Thyroid gland (tissue), 4 donors: ENCODE data around the gene PDZD7. TPM values are rescaled to one million over a fixed set of nuclear protein-coding genes. Genes with fewer than 3 reads are reported as not detected.

Experiments used
- DNase-seq, 2 donors: peaks; one replicate each; pipeline ENCODE4 v3.0.0-alpha.2; 2019
- H3K27ac ChIP-seq, 3 donors: fragments of 200-600 bp; sonication (generic); 1 replicate in 2 of 3; 2 replicates in 1 of 3; pipeline ENCODE4 v1.5.1; 2016 to 2019; ENCODE audit warnings: mild to moderate bottlenecking in 1 of 3, moderate library complexity in 1 of 3
- H3K27me3 ChIP-seq: fragments of 200-600 bp; sonication (generic); one replicate; pipeline ENCODE4 v1.5.1; 2019
- H3K36me3 ChIP-seq, 2 donors: fragments of 200-600 bp; sonication (generic); one replicate each; pipeline ENCODE4 v1.5.1; 2016 to 2019
- H3K4me1 ChIP-seq, 2 donors: fragments of 200-600 bp; sonication (generic); one replicate each; pipeline ENCODE4 v1.5.1; 2017 to 2019
- H3K4me3 ChIP-seq, 3 donors: fragments of 200-600 bp; sonication (generic); replicated peaks in 1 of 3; 1 replicate in 2 of 3; 2 replicates in 1 of 3; pipeline ENCODE4 v1.5.1; 2016; ENCODE audit warnings: mild to moderate bottlenecking in 1 of 3
- H3K9me3 ChIP-seq: fragments of 200-600 bp; sonication (generic); one replicate; pipeline ENCODE4 v1.5.1; 2017
- POLR2A ChIP-seq, 2 donors: fragments of 450-650 bp; IDR thresholded peaks; one replicate each; pipeline ENCODE4 v1.6.1; 2017; ENCODE audit warnings: antibody characterized with exemption in 2 of 2, mild to moderate bottlenecking in 2 of 2, moderate library complexity in 1 of 2
- WGBS, 2 donors: methylation state at CpG; one replicate each; pipeline ENCODE4 v1.1.5; 2017; 5-methylcytosine and 5-hydroxymethylcytosine counted together
- intact Hi-C: fragments of 100-400 bp; cut with DNase I; formaldehyde crosslinking; loops from one replicate; pipeline ENCODE4 v1.15.1; 2023
- total RNA-seq, 4 donors: library from RNA; depleted of rRNA; stranded (reverse); fragments of >200 nt; gene quantifications; one replicate each; pipeline ENCODE4 v1.2.3, GENCODE V29; 2016
- TF ChIP-seq, protein P1 (sequence below), 6 experiments: fragments of 200-600 bp in 3 of 6; fragments of 450-650 bp in 3 of 6; sonication (generic) in 3 of 6; IDR thresholded peaks; one replicate each; pipeline ENCODE4 v1.5.1; 2016 to 2019; ENCODE audit warnings: antibody characterized with exemption in 6 of 6, mild to moderate bottlenecking in 2 of 6, inconsistent platforms in 1 of 6, moderate library complexity in 1 of 6

PDZD7 gene
- total RNA-seq, 4 donors from 2014 or later = 0.24 to 1.1 (median 0.69) TPM

DNA sequence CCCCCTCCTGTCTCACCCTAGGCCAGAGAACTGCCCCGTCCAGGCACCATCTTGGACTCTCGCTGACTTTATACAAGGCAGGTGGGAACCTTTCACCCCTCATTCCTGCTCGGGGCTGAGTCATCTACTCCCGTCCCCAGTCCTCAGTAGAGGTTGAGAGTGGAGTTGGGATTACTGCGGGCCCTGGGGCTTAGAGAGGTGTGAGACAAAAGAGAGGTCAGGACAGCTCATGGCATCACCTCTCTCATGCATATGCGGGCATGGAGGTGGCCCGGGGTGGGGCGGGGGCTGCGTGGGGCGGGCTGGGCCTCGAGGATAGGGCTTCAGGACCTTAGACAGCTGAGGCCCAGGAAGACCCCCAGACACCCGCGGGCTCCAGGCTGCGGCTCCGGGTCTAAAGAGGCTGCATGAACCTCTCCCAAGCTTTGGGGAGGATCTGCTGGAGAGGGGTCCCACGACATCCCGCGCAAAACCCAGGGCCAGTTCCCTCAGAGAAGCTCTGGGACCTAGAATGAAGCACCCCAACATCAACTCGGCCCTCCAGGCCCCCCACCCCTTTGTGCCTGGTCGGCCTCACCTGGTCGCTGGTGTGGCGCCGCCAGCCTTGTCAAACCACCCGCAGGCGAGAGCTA lies 317 bp downstream of the PDZD7 start:
- DNase-seq = no peak
- H3K36me3 ChIP-seq = no peaks in the 10 kb centered on the region
- no peak for TF ChIP-seq POLR2A (IDR thresholded peaks at IDR 0.05)
- TF ChIP-seq, protein P1, sequence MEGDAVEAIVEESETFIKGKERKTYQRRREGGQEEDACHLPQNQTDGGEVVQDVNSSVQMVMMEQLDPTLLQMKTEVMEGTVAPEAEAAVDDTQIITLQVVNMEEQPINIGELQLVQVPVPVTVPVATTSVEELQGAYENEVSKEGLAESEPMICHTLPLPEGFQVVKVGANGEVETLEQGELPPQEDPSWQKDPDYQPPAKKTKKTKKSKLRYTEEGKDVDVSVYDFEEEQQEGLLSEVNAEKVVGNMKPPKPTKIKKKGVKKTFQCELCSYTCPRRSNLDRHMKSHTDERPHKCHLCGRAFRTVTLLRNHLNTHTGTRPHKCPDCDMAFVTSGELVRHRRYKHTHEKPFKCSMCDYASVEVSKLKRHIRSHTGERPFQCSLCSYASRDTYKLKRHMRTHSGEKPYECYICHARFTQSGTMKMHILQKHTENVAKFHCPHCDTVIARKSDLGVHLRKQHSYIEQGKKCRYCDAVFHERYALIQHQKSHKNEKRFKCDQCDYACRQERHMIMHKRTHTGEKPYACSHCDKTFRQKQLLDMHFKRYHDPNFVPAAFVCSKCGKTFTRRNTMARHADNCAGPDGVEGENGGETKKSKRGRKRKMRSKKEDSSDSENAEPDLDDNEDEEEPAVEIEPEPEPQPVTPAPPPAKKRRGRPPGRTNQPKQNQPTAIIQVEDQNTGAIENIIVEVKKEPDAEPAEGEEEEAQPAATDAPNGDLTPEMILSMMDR (IDR thresholded peaks at IDR 0.05) = no peak
- H3K27ac ChIP-seq = no peak overlapping the region
- no peaks in the 10 kb centered on the region for H3K9me3 ChIP-seq
- no peaks in the 10 kb centered on the region for H3K27me3 ChIP-seq
- WGBS, 2 donors = 19 to 31% methylated on average over 8 to 9 of the region's 25 CpGs
- intact Hi-C loops = loop anchor here (5.0 kb wide), 1 partner anchor 37 kb away; no protein-coding TSS in a partner anchor
- H3K4me1 ChIP-seq = peaks cover 22 to 36% of the 10 kb centered on the region in 2 donors
- peak overlapping the region in 2 of 3 donors; percentile 24 to 84 for H3K4me3 ChIP-seq

DNA sequence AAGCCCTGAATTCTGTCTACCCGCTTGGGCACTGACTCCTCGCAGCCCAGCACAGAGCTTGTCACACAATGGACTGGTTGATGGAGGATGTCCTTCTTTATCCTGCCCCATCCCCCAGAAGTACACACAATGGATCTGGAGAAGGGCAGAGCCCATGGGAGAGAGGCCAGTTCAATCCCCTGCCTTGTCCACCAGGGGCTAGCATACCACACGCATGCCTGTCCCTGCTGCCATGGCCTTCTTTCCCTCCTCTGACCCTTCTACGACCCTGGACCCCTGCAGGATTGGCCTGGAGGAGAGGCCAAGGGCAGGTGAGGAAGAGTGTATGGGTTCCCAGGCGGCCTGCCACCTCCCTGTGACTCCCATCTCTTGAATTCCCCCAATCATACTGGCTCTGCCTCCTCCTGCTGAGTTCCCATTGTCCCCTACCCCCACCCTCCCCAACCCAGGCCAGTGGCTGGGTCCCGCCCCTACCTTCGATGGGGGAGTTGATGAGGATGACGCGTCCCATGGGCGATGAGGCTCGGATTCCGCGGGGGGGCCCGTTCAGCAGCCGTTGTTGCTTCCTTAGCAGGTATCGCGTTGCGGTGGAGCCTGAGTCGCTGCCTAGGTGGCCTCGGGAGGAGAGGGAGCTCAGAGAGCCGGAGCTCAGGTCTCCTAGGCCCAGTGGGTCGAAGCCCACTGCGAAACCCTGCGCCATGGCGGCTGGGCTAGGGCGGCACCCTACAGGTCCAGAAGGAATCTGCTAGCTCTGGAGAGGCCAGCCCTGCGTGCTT lies 1.2 kb downstream of the PDZD7 start:
- no peak for TF ChIP-seq POLR2A (IDR thresholded peaks at IDR 0.05)
- TF ChIP-seq, protein P1 (IDR thresholded peaks at IDR 0.05) = no peak
- H3K4me1 ChIP-seq = peaks cover 22 to 36% of the 10 kb centered on the region in 2 donors
- H3K27me3 ChIP-seq = no peaks in the 10 kb centered on the region
- no peak overlapping the region for H3K27ac ChIP-seq
- 68 to 70% methylated on average over 4 to 15 of the region's 27 CpGs for WGBS, 2 donors
- no peak overlapping the region for H3K4me3 ChIP-seq
- DNase-seq = no peak
- intact Hi-C loops = loop anchor here (5.0 kb wide), 1 partner anchor 38 kb away; no protein-coding TSS in a partner anchor
- no peaks in the 10 kb centered on the region for H3K36me3 ChIP-seq
- no peaks in the 10 kb centered on the region for H3K9me3 ChIP-seq

DNA sequence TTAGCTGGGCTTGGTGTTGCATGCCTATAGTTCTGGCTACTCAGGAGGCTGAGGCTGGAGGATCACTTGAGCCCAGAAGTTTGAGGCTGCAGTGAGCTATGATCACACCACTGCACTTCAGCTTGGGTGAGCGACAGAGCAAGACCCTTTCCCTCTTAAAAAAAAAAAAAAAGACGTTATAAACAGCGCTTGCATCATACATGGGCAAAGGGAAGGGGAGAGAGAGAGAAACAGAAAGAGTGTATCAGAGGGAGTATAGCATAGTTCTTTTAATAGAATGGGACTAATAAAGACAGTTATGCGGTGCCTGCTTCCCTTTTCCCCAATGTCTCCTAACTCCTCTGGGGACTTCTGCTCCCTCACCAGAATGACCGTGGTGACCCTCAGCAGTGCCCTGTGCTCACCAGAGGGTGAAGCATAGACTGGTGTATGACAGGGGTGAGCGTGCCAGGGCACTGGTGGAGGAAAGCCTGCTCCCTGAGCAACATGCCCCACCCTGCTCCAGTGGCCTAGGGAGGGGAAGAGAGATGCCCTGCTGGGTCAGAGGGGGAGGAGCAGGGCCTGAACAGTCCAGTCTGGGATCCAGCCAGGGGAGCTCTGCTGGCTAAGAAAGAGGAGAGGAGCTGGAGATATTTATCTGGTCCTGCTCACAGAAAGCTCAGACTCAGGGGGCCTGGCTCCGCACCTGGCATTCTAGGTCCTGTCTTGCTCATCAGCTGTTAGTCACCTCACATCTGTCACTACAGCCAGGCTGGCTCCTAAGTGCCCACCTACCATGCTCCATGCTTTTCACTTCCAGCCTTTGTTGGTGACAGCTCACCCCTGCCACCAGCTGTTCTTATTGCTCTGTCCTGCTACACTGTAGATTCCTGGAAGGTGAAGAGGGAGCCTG lies 2.2 kb downstream of the PDZD7 start:
- no peaks in the 10 kb centered on the region for H3K27me3 ChIP-seq
- intact Hi-C loops = no loop called here
- TF ChIP-seq, protein P1 (IDR thresholded peaks at IDR 0.05) = no peak
- no peak for TF ChIP-seq POLR2A (IDR thresholded peaks at IDR 0.05)

DNA sequence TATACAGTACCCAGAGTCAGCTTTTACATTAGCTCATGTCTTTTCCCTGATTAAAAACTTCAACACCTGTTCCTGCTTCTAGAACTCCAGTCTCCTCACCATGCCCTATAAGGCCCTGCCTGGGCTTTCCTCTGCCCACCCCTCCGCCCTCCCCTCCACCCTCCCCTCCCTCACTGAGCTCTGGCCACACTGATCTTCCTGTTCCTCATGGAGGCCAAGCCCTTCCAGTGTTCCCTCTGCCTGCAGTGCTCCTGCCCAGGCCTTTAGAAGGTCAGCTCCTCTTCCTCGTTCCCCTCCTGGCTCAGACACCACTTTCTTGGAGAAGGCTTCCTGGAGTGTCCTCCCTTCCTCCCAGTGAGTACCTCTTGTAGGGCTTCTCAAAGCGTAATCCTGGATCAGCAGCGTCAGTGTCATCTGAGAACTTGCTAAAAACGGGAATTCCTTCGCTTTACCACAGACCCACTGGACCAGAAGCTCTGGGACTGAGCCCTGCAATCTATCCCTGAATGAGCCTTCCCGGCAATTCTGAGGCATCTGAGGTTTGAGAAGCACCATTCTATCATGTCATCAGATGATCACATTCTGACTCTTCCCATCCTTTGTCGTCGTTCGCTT lies 3.7 kb downstream of the PDZD7 start:
- intact Hi-C loops = no loop called here
- TF ChIP-seq POLR2A (IDR thresholded peaks at IDR 0.05) = no peak
- TF ChIP-seq, protein P1 (IDR thresholded peaks at IDR 0.05) = no peak
- no peak overlapping the region for H3K4me3 ChIP-seq
- H3K27ac ChIP-seq = no peak overlapping the region
- H3K4me1 ChIP-seq = peaks cover 12 to 22% of the 10 kb centered on the region in 2 donors
- WGBS, 2 donors = 78 to 82% methylated on average over 10 of the region's 10 CpGs
- no peaks in the 10 kb centered on the region for H3K36me3 ChIP-seq
- H3K9me3 ChIP-seq = no peaks in the 10 kb centered on the region
- no peaks in the 10 kb centered on the region for H3K27me3 ChIP-seq
- DNase-seq = no peak

More for the DNA sequence above, 2.2 kb downstream of the PDZD7 start:
- H3K27ac ChIP-seq = no peak overlapping the region
- DNase-seq = peak in 1 of 2 donors; percentile 22
- H3K4me3 ChIP-seq = no peak overlapping the region
- H3K36me3 ChIP-seq = no peaks in the 10 kb centered on the region
- H3K4me1 ChIP-seq = peaks cover 22 to 36% of the 10 kb centered on the region in 2 donors
- H3K9me3 ChIP-seq = no peaks in the 10 kb centered on the region
- WGBS, 2 donors = 56 to 58% methylated on average over 6 to 7 of the region's 7 CpGs
